GM18519 (cell line): ENCODE results near the gene SLCO3A1.

Experiments used
- ATAC-seq: cut with Tn5 transposase; IDR thresholded peaks from one replicate; pipeline ENCODE4 v1.9.1; 2021; ENCODE audit warnings: mild to moderate bottlenecking, moderate library complexity; ENCODE audit not compliant: unreplicated experiment, low FRiP score

SLCO3A1 gene

DNA sequence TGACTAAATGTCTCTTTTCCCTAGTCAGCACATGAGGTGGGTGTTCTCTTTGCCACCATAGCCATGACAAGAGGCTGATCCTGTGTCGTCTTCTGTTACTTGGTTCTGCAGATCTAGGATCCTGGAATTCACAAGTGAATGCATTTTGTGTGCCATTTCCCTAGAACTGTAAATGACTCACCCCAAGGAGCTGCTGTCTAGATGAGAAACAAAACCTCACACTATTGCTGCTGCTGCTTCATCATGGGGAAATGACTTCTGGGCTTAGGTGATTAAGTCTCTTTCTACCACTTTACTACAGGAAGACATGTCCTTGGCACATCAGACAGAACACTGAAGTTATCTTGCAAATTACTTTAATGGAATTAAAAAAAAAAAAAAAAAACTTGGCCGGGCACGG, 54.9 kb downstream of the SLCO3A1 start:
- ATAC-seq = no peak

DNA sequence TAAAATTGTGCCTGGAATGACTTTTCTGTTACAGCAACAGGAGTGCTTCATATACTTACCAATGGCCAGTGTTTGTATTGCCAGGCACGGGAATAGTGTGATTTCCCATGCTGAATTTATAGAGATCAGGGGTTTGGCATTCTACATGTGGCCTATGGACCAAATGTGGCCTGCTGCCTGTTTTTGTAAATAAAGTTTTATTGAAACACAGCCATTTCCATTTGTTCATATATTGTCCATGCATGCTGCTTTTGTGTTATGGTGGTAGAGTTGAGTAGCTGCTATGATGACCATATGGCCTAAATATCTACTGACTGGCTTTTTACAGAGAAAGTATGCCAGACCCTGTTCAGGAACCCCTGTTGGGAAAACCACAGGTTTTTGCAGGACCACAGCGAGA, 55.6 kb downstream of the SLCO3A1 start:
- no peak for ATAC-seq

DNA sequence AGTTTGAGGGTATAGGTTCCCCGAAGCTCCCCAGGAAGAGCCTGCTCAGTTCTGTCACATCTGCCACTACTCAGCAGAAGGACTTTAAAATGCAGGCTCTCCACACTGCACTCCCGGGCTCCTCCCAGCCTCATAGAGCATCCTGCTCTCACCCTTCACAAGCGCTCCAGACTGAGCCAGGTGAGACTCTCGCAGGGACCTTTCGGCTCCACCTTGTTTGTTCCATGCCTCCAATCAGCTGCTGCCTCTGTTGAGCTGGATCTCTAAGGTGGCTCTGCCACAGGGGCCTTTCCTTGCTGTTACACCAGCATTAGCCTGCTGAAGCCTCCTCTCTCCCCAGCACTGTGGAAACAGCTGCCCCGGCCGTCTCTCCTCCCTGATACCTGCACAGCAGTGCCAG, 56.1 kb downstream of the SLCO3A1 start:
- ATAC-seq = no peak

DNA sequence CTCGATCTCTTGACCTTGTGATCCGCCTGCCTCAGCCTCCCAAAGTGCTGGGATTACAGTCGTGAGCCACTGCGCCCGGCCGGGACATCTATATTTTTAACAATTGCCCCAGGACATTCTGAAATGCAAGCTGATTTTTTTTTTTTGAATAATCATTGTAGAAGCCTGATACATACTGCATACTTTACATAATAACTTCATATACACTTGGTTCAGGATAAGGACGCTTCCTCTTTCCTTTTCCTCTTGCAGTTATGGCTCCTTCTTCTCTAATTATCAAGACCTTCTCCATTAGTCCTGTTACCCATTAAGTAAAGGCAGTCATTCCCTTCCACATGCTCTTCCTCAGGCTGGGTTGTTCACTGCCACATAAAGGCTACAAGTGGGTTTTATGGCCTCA, 58.3 kb downstream of the SLCO3A1 start:
- ATAC-seq = no peak

DNA sequence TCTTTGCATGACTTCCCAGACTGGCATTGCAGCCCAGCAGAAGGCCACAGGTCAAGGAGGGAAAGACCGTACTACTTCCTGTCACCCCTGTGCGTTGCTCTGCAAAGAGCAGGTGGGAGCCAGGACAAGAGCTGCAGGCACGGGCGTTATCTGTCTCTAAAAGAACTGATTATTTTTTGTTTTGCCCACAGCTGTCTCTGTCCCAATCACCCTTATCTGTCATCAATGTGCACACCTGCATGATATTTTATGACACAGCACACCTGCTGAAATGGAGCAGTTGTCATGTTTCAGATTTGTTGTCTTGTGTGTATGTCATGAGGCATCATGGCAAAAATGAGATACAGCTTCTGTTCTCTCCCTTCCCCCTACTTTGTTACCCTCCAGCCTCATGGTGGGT, 58.8 kb downstream of the SLCO3A1 start:
- ATAC-seq = no peak

DNA sequence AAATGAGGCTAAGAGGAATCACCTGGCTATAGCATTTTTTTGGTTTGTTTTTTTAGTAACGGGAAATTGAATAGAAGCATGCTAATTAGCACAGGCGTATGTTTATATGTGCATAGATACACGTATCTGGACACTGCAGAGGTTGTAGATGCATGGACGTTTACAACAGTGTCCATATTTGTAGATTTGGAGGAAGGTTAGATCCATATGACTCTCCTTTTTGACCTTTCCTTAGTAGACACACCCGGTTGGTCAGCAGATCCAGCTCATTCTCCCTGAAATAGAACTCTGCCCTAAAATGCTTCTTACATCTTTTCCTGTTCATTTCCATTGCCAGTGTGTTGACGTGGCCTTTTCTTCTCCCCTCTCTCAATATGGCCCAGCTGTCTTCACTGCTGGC, 60.1 kb downstream of the SLCO3A1 start:
- ATAC-seq = no peak

DNA sequence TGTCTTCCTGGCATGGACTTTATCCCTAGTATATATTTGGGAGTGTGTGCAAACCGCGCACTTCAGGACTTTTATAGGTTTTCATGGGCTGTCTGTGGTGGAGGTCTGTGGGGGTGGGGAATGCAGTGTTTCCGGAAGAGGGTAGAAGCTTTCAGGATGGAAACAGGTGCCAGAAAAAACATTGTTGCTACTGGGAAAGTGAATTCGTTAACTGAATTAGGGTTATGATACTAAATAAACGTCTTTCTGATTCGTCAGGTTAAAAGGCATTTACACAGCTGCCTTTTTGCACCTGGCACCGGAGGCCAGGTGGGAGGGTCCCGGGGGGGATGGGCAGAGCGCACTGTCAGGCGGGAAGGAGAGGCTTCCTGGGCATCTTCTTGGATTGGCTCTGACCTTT, 62.1 kb downstream of the SLCO3A1 start:
- ATAC-seq = no peak

DNA sequence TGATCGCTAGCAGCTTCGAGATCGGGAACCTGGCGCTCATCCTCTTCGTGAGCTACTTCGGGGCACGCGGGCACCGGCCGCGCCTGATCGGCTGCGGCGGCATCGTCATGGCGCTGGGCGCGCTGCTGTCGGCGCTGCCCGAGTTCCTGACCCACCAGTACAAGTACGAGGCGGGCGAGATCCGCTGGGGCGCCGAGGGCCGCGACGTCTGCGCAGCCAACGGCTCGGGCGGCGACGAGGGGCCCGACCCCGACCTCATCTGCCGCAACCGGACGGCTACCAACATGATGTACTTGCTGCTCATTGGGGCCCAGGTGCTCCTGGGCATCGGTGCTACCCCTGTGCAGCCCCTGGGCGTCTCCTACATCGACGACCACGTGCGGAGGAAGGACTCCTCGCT, 62.5 kb downstream of the SLCO3A1 start:
- no peak for ATAC-seq

DNA sequence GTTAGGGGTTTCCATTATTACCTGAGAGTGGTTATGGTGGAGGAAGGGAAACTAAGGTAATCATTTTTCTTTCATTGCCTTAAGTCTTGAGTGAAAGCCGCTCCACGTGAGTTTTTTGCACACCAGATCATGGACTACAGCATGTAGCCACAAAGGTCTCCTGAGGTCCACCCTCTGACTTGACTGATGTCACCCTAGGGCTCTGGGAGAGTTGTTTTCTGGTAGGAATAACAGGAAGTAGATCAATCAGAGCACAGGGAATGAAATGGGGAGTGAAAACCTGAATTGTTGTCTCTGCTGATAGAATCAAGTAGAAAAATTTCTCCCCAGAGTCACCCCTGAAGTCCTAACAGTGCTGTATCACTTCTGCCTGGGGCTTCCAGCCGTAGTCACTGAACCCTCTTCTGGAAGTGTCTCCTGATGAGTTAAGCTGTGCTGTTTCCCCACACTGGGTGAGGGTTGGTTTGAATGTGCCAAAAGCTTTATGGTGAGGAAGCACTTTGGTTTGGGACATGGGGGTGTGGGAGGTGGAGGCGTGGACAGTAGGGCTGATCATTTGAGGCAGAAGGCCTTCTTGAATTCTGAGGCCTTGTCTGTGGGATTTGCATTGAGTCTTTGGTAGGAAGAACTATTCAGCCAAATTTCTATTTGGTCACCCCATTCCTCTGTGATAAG, 64.3 kb downstream of the SLCO3A1 start:
- no peak for ATAC-seq

DNA sequence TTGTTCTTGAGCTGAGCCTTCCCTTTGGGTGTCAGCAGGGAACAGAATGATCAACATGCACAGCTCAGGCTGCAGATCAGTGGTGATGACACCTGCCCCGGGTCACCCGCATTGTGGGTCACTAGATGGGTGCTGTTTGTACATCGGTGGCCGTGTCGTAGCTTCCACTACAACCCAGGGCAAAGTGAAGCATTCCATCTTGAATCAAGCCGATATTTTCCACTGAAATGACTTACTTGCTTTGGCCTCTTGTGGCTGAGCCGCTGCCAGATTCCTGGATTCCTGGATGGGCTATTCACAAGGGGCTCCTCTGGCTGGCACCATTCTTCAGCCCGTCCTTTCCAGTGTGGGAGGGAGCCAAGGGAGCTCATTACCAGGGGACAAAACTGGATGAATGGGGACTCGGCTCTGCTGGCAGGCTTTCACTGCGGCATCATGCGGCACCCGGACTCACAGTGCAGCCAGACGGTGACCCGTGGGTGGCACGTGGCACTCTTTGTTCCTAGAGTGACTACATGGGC, 65.6 kb downstream of the SLCO3A1 start:
- ATAC-seq = no peak

DNA sequence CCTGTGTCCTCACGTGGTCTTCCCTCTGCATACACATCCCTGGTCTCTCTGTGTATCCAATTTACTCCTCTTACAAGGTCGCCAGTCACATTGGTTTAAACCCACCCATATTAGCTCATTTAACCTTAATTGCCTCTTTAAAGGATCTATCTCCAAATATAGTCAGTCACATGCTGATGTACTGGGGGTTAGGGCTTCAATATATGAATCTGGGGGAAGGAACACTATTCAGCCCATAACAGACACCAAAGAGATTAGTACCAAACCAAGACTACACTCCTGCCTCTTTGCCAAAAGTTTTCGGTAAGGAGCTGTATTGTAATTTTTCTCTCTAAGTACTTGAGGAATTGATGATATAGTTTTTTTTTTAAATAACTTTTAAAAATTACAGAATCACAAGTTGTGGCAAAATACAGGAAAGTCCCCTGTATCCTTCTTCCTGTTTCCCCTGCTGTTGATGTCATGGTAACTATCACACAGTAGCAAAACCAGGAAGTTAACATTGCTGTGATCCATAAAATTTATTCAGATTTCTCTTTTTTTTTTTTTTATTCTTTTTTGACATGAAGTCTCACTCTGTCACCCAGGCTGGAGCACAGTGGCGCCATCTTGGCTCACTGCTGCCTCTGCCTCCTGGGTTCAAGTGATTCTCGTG, 67.8 kb downstream of the SLCO3A1 start:
- no peak for ATAC-seq

DNA sequence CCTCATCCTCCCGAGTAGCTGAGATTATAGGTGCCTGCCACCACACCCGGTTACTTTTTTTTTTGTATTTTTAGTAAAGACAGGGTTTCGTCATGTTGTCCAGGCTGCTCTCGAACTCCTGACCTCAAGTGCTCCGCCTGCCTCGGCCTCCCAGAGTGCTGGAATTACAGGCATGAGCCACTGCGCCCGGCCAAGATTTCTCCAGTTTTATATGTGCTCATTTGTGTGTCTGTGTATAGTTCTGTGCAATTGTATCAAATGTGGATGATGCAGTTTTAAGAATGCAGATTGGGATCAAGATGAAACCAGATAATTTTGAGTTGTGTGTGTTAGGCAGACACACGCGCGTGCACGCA, 68.3 kb downstream of the SLCO3A1 start:
- ATAC-seq = no peak

DNA sequence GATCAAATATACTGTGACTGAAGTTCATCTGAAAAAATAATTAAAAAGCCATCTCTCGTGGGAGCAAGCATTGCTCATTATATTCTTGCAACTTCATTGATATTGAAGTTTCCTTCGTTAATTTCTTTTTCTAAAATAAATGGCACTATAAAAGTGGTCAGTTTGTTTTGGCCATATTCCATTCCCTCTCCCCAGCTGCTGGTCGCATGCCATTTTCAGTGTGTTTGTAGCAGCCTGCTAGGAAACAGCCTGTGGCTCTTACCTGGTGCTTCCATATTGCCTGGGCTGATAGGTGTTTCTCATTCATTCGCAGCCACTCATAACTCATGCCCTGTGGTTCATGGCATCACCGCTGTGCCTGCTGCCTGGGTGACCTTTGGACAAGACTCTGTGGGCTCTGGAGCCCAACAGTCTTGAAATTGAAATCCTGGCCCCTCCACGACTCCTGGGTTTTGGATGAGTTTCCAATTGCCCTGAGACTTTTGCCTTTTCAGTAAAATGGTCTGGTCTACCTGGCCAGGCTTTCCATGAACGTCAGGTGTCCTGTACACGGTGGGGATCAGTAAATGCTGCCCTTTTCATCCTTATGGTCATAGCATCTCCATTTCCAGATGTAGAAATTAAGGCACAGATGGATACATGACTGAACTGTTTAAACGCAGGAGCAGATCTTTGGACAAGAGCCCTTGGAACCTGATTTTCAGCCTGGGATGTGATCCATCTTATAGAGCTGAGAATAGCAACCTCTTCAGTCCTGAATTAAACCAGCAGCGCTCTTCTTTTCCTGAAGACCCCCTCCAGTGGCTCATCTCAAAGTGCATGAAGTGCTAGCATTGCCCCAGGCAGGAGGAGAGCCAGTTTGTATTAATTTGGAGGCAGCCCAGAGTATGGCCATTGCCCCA, 69.4 kb downstream of the SLCO3A1 start:
- ATAC-seq = no peak

DNA sequence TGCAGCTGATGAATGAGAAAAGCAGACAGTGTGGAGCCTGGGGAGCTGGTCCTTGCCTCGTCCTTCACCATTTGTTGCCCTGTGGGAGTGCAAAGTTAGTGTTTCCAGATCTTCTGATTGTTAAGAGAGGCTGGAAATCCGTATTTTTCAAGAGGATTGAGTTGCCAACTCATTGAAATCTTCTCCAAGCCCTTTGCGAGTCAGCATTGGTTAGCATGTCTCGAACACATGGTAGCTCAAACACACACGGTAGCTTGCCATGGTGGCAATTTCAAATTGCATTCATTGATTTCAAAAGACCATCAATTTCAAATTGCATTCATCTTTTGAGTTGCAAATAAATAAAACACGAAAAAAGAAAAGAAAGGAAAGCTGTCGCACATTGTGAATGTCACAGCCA, 70.7 kb downstream of the SLCO3A1 start:
- ATAC-seq = no peak

DNA sequence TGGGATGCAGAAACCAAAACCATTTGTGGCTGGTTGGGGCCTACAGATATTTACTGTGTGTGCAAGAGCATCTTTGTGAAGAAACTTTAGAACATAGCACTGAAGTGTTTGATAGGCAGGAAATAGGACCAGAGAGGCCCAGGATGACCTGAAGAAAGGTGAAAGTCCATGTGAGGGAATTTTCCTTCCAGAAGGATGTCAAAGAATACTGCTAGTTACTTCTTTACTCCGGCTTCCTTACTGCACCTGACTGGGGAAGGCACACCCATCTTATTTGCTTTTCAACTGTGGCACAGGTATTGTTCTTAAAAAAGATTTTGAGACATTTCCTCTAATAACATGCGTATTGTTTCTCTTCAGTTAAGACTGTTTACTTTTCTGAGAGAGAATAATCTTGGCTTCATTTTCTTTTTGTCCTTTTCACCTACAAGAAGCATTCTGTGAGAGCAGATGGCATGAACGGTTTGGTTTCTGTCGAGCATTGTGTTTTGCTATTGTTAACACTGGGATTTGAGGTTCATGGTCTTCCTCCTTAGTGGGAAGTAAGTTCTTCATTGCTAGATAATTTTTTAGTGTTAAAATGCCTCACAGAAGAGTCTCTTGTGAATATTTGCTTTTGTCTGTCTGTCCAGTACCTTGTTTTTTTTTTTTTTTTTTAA, 71.5 kb downstream of the SLCO3A1 start:
- ATAC-seq = no peak

DNA sequence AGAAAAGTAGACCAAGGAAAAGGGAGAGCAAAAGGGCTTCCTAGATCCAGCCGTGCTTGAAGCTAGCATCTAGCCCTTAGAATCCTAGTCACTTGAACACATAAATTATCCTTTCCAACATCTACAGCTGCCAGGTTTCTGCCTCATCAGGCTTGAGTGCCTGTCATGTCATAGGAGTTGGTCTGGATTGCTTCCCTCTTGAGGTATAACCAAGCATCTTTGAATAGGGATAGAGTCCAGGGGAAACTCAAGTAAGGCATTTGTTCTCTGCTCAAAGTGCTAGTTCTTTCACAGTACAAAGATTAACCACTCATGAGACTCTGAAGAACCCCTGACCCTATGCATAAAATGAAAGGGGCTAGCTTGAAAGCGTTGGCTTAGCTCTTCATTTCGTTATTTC, 72.3 kb downstream of the SLCO3A1 start:
- no peak for ATAC-seq

DNA sequence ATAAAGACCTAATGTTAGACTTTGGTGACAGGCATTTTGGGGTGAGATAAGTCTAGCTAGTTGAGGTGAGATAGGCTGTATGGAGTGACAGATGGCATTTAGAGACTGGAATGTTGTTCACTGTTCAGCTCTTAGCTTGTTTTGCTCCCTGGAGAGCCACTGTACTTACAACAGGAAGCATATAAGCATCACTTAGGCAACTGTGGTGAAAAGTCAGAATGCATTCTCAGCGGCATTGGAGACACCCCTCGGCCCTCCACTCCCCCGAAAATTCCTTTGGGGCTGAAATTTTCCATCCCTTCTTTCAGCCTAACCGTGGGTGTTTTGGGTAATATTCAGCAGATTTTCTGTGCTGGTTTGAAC, 73.4 kb downstream of the SLCO3A1 start:
- ATAC-seq = no peak

DNA sequence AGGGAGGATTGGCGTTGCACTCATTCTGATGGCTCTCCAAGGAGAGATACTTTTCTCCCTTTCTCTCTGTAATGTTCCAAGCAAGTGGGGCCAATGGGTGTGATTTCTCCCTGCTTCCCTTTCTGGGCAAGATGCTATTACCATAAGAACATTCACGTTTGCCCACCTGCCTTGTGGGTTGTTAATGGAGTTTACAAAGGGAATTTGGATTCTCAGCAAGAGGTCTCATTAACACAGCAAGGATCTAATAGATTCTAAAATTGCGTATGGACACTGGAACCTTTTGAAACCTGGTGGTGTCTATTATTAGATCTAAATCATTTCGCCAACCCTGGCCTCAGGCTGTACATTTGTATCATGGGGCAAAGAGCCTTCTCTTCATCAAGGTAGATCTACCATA, 74.1 kb downstream of the SLCO3A1 start:
- ATAC-seq = no peak

DNA sequence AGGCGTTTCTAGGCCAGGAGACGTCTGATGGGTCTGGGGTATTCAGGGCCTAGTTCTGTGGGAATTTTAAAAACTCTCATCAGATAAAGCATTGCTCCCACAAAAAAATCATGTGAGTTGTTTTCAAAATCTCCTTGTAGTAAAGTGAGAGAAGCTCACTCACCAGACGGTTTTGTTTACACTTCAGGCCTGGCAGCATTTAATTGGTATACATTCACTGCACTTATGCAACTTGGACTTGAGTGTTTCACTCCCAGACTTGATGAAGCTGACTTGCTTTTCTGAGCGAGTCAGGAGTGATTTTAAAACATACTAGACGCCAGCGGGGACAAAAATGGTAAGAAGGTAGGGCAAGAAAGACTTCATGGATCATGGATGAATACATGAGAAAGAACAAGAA, 75.2 kb downstream of the SLCO3A1 start:
- ATAC-seq = no peak

DNA sequence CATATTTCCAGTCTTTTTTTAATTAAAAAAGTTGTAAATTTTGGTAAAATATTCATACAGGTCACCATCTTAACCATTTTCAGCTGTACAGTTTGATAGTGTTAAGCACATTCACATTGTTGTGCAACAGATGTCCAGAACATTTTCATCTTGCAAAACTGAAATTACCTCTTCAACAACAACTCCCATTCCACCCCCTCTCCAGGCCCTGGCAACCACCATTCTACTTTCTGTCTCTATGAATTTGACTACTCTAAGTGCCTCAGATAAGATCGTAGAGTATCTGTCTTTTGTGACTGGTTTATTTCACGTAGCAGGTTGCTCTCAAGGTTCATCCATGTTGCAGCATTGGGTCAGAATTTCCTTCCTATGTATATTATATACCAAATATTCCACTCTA, 76.0 kb downstream of the SLCO3A1 start:
- ATAC-seq = no peak

DNA sequence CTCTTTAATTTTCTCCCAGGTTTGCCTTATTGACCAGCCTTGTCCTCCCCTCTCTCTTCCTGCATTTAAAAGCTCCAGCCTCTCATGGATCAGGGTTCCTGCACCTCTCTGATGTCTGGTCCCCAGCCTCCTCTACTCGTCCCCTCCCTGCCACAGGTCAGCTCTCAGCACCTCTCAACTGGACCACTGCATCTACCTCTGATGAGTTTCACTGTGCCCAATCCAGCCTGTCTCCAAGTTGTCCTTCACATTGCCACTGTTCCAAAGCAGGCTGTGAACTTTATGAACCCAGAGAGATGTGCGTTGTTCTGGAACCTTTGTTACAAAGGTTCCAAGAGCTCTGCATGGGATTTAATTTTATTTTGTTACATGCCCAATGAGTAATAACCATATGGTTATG, 76.6 kb downstream of the SLCO3A1 start:
- ATAC-seq = no peak
